ENCODE results near the gene SLX4IP.

SLX4IP gene

DNA sequence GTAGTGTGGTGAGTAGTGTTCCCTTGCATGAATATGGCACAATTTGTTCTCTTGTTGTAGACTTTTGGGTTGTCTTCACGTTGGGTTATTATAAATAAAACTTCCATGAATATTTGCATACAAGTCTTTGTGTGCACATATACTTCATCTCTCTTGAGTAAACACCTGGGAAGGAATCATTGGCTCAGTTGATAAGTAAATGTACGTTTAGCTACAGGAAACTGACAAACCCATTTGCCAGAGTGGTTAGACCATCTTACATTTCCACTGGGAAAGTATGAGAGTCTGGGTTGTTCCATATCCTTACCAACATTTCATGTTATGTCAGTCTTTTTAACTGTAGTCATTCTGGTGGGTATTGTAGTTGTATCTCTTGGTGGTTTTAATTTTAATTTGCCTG is 119.2 kb downstream of the SLX4IP start:
- no peak for DNase-seq

DNA sequence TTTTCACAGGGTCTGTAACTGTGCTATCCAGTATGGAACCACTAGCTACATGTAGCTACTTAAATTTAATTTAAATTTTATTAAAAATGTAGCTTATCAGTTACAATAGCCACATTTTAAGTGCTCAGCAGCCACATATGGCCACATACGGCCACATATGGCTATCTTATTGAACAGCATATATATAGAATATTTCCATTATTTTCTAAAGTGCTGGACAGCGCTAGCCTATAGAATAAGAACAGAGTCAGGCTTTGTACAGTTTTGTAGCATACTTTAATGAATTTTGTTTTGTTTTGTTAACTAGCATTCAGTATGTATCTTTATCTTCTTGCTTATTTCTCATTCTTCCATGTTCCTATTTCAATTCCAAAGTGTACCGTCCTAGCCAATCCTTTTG is 120.3 kb downstream of the SLX4IP start:
- DNase-seq, result no peak

DNA sequence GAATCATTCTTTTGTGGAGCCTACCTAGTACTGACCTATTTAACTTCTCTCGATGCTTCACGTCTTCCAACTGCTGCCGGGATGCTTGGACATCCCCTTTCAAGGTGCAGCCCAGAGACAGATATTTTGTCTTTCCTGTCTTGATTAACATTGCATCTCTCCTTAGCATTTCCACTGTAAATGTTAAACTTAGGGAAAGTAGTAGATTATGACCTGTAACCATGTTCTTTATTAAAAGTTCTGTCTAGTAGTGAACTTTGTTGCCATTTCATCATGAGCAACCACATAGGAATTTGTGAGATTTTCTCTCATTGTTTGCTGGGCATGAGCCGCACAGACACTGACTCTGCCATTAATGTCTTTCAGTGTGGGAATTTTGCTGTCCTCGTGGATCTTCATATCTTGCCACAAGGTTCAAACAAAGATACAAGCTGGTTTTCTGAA is 120.8 kb downstream of the SLX4IP start:
- no peak for DNase-seq

DNA sequence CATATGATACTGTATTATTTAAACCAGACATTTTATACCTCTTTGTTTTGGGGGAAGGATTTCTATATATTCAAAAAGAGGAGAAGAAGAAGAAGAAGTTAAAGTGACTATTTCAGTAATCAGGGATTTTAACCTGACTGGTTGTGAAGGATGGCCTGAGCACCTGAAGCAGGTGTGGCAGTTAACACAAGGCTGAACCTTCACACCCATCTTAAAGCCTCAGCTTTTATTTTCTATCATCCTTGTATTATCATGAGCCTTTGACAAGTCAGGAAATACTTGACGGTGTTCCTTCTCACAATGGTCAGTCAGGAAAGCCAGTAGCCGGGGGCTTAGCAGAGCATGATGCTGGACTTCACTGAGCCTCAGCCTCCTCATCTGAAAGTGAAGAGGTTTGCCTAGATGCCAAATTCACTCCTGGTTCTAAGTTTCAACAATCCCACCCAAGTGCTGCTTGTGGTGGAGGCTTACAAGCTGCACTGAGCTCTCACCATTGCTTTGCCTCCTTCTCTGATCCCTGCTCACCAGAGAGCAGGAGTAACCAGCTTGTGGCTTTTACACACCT is 121.5 kb downstream of the SLX4IP start:
- no peak for DNase-seq

DNA sequence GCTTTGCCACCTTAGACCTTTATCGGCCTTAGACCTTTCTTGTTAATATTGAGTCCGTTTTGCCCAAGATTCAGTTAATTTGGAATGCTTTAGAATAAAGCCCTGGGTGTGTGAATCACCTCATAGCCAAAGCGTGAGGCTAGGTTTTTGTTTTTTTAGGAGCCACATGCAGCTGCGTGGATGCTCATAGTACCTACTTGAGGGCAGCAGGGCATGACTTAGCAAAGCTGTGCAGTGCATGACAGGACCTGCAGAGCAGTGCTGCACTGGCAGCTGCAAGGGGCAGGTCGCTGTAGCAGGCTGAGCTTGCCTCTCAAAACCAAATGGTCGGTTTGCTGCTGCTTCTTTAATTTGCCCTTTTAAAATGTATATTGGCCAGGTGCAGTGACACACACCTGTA is 122.6 kb downstream of the SLX4IP start:
- DNase-seq, result no peak

DNA sequence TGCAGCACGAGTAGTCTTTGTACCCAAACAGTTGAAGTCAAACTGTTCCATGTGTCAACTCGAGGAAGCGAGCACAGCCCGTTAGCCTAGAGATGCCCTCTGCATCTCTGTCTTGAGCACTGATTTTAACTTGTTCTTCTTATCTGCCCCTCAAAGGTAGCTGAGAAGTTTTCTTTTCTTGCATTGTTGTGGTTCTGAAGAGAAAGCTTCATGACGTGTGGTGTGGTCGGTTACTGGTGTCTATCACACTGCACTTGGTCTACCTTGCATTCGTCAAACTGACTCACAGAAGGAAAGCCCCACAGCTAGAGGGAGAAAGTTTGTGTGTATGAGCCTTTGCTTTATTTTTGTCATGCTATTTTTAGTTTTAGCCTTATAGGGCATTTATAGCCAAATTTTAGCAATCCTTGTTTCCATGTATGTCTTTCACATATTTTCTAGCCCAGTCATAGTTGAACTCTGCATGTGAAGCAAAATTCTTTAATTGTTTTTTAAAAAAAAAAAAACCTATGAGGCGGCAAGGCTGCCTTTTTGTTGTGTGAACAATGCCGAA is 123.6 kb downstream of the SLX4IP start:
- no peak for DNase-seq

DNA sequence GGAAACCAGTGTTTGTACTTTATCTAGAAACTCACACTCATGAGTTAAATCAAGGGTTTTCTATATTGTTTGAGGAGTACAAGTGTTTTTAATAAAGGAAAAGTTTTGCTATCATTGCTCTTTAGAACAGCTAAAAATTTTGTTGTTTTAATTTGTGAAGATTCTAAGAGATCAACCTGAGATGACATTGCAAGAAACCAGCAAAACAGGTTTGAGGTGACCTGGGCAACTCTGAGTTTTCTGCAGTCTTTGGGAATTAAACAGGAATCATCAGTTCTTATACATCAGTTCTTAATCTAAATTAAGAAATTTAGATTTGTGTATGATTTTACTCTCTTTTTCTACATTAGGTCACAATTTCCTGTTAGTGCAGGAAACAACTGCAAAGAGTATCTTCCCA is 124.2 kb downstream of the SLX4IP start:
- no peak for DNase-seq

DNA sequence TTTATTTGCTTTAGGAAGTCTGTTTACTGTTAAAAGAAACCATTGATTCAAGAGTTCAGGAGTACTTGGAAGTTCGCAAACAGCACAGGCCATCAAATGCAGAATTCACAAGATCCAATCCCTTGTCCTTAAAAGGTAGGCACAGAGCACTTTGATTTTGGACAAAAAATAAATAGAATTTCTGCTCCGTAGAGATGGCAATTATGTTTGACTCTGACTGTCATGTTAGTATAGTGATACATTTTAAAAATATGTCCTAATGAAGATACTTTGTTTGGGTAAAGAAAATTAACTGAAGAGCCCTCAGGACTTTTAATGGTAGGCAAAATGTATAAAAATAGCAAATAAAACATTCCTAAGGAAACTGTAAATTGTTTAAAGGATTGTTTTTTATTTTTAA is 125.6 kb downstream of the SLX4IP start:
- no peak for DNase-seq

DNA sequence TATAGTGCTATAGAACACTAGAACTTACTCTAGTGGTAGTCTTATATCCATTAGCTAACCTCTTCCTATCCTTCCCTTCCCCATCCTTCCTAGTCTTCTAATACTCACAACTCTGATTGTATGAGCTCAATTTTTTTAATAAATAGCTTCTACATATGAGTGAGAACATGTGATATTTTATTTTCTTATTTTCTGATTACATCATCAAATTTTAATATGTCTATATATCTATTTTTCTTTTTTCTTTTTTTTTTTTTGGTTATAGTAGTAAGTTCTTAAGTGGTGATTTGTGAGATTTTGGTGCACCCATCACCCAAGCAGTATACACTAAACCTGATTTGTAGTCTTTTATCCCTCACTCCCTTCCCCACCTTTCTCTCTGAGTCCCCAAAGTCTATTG is 126.2 kb downstream of the SLX4IP start:
- no peak for DNase-seq

DNA sequence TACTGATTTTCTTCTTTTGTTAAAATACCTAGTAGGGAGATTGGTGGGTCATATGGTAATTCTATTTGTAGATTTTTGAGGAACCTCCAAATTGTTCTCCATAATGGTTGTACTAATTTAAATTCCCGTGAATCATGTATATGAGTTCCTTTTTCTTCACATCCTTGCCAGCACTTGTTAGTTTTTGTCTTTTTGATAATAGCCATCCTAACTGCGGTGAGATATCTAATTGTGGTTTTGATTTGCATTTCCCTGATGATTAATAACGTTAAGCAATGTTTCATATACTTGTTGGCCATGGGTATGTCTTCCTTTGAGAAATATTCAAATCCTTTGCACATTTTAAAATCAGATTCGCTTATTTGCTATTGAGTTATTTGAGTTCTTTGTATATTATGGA is 127.8 kb downstream of the SLX4IP start:
- DNase-seq, result no peak

DNA sequence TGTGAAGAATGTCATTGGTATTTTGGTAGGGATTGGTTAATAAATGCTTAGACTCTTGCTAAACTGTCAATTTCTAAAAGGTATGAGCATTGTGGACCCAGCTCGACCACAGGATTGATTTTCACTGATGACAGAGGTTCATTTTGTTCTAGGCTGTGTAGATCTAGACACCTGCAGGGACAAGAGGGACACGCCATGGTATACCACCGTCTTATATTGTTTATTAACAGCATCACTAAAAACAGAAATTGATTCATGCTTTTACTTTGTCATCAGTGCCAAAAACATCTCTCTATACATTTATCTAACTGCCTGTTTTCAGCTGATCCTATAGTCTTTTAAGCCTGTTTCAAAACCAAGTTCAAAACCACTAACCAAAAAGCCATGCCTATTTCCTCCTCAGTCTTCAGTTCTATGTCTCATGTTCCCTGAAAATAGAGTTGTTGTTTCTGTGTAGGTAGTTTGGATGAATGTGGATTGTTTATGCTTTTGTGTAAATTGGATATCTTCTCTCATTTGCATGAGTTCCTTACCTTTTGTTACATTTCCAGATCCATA is 128.9 kb downstream of the SLX4IP start:
- no peak for DNase-seq

DNA sequence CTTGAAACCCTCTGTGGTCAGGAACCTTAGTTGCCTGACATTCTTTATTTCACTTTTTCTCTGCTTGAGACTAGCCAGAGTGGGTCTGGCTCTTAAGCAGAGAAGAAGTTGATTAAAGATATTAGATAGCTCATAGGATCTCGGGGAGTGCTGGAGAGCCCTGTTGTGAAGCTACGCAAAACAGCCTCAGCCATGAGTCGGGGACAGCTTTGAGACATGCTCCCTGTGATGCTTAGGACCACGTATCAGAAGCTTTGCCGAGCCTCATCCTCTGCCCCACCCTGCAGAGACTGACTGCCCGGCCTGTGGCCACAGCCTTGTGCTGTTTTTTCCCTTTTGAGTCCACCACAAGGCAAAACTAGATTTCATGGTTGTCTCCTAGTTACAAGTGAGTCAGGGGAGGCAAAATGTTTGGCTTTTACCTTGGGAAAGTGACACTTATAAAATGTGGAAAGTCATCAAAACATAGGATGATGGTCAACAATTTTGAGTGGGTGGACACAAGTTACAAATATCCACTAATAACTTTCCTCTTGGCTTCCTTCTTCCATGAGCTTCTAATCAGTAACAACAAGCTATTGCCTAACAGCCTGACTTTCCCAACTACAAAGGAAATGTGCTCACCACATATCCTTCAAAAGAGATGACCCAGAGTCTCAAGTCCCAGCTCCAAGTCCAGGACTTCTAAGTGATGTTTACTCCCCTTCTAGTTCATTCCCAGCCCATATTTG is 130.3 kb downstream of the SLX4IP start:
- DNase-seq, result no peak

DNA sequence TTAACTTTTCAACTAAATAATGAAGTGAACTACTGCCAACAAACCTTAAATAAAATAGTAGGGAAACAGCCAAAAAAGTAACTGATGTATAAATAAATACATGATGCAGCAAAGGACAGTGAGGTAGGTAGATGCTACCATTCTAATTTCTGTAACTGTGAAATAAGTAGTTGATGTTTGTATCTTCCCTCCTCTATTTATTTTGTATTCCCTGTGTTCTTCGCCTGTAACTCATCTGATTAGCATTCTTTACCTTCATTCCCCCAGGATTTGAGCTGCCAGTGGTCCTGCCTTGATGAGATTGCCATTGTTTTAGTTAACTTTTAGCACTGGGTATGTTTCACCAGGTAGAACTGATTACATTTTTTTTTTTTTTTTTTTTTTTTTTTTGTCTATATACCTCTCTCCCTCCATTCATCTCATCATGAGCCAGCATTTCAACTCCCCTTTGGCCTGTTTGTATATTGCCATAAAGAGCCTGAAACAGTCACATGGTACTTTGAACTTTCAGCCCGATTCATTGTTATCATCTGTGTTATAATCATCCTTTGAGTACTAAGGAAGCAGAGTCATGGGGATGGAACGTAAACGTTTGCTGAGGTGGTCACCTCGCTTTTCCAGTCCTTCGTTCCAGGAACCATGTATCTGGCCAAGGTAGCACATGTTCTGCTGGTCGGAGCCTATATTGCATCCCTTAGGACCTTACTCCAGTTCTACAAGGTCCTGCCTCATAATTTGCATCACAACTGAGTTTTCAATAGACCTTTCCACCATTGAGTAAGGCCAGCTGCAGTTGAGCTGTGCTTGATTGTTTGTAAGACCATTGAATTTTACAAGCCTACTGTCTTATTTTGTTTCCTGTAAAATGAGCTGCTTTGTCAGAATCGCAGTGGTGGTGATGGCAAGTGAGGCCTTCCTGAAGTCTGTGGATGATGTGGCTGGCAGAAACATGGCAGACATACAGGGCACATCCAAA is 131.1 kb downstream of the SLX4IP start:
- no peak for DNase-seq

DNA sequence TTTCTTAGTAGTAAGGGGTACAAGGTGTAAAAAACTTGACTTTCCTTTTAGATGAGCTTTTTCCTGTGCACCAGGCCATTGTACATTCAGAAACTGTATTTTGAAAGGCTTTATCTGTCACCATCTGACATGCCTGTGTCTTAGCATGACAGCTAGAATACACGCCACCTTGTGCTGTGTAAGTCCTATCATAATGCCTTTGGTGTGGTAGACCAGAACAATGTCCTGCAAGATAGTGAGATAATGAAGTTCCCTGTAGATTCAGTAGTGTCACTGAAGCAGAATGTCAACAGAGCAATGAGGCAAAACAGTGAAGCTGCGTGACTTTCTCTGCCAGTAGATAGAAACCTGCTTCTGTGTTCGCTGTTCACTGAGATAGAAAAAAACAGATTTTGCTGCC is 132.9 kb downstream of the SLX4IP start:
- DNase-seq, result no peak

DNA sequence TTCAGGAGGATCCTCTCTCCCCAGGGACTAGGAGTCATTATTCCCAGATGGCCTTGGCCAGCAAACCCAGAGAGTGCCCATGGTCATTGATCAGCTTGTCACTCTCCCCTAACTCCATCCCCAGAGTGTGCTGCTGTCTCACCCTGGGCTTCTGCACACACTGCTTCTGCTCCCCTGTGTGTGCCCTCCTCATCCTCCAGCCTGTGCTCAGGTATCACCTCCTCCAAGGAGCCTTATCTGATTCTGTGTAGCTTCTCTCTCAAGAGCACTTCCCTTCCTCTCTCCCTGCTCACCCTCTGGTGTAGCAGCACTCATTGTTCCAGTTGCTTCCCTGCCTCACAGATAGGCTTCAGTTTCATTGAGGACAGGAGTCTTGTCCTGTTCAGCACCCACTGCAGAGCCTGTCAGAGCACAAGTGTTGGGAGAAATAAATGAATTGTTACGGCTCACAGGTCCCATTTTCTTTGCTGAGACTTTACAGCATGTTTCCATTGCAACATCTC is 136.3 kb downstream of the SLX4IP start:
- no peak for DNase-seq

DNA sequence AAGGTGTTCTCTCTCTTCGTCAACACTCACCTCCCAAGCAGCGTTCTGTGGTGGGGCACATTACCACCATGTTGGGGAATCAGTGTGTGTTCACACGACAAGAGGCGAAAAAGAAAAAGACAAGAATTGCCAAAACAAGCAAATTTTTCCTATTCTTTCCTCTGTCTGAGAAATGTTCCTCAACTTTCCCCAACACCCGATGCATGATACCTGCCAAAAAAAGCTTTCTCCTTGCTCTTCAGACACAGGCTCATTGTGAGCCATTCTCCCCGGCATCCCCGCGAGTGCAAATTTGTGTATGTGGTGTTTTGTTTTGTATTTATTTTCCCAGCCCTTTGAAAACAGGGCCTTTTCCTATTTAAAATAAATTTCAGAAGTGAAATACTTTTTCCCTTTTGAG is 137.7 kb downstream of the SLX4IP start:
- no peak for DNase-seq

DNA sequence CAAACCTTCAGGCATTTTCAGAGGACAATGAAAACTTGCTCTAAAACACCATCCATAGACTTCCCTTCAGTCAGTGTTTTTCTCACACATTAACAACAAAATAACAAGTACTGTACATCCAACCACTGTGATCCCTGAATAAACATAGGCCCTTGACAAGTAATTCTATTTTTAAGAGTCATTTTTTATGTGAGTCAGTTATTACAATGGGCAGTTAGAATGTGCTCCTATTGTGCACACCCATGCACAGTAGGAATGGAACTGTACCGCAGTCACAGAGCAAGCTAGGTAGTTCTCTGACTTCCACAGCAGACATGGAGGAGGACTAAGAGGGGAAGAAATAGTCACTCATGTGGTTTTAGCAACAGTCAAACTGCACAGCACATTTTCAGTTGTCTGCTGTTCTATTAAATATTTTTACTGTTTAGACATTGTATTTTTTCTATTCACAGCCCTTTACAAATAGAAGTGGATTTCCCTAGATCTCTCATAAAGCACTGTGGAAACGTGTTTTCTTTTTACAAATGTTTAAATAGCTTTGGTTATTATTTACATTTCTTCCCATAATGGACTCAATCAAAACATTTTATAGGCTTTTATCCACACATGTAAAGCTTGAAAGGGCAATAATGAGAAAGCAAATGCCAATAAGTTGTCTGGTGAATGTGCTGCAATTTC is 138.3 kb downstream of the SLX4IP start:
- no peak for DNase-seq

DNA sequence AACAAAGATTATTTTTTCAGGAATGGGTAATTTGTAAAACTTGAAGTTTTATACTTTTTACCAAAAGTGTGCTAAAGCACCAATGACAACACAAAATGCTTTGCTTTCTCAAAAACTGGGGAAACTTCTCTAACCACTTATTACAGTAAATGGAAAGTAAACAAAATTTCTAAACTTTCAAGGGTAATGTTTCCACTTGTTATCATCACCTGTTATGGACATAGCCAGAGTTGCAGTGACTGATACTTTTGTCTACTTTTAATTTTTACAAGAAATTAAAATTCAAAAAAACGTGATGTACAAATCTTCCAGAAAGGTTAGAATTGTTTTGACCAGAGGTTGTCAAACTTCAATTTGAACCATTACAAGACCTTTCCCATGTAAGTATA is 138.8 kb downstream of the SLX4IP start:
- DNase-seq, result no peak

DNA sequence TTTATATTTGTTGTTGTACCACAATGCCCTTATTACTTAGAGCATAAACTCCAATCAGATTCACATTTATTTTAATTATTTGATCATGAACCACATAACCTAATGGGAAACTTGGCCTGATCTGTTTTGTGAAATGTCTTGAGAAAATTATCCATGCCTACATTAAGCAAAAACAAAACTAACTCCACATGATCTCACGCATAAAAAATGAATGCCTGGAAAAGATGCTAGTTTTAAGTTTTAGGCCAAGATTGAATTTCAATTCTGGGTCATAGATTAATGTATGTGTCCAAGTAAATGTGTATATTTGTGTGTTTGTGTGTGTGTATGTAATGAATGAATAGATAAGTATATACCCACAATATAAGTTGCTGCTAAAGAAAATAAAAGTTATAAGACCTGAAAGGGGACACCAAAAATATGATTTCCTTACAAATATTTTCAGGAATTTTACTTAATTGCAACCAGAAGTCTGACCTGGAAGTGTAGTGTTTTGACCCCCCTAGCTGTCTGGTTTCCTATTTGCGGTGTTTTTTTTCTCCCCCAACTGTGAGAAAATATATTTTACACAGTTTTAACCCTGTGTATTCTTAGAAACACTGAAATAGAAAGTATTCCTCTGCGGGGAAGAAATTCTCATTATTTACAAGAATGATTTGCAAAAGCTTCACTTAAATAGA is 141.4 kb downstream of the SLX4IP start:
- DNase-seq, result no peak

DNA sequence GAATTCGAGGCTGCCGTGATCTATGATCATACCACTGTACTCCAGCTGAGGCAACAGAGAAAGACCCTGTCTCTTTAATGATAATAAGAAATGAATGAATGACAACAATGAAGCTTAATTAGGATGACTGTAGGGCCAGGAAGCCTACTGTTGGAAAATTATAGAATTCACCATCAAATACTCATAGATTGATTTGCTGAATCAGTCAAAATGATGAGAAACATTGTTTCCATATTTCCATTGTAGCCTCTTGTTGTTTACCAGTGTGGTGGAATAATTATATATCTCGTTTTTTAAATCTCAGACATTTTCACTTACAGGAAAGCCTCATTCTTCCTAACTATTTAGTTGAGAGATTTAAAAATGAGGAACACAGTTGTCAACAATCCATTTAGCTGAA is 142.5 kb downstream of the SLX4IP start:
- DNase-seq, result no peak

DNA sequence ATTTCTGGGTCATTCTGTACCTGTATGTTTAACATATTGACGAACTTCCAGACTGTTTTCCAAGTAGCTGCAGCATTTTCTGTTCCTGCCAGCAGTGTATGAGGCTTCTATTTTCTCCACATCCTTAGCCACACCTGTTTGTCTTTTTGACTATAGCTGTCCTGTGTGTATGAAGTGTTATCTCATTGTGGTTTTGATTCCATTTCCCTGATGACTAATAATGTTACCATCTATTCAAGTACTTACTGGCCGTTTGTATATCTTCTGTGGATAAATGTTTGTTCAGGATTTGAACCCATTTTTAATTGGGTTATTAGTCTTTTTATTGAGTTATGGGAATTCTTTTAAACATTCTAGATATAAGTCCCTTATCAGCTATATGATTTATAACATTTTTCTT is 143.5 kb downstream of the SLX4IP start:
- DNase-seq, result no peak

DNA sequence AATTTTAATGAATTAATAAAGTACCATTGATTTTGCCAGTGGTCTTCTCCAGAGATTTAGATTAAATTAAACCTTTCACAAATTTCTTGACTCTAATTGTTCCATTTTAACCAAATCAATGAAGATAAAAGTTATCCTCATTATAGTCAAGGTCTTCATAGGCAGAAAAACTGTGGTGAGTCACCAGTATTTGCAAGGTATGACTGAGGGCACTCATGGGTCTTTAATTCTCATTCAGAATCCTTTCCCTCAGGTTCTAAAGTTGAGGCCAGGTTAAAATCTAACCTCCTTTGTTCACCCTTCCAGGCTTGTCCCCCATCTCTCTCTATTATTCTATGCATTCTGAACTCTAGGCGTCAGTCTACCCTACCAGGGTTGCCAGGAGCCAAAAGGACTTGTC is 144.8 kb downstream of the SLX4IP start:
- no peak for DNase-seq

All from CD4-positive, alpha-beta T cell treated with Interferon gamma for 1 hour (primary cell).